Measurements from ENCODE around the gene EDEM1. TPM values are rescaled to one million over a fixed set of nuclear protein-coding genes. Genes with fewer than 3 reads are reported as not detected.

EDEM1 gene
- total and polyA plus RNA-seq, 2 experiments from 2014 or later, result 17.3 to 24.3 TPM

- Histone ChIP-seq H3K4me3 (peak overlapping the region; percentile 93), H3K4me2 (ENCODE audit: unreplicated experiment) (peak overlapping the region; percentile 80), H3K9me2 (ENCODE audit: insufficient read depth) (no peaks in the 10 kb centered on the region), H2AFZ (no peak overlapping the region), H3K36me3 (ENCODE audit: low read depth) (no peaks in the 10 kb centered on the region), H3F3A (ENCODE audit: insufficient read depth) (peaks cover 28% of the 10 kb centered on the region), H3K9me3 (ENCODE audit: low read depth) (no peaks in the 10 kb centered on the region), H3K4me1 (ENCODE audit: insufficient read depth) (peaks cover 31% of the 10 kb centered on the region), H4K20me1 (ENCODE audit: insufficient read depth) (no peaks in the 10 kb centered on the region), H3K27ac (no peak overlapping the region), H3K79me2 (ENCODE audit: insufficient read depth) (peaks cover 70% of the 10 kb centered on the region), H3K9ac (no peak overlapping the region), H3K27me3 (replicated peaks; ENCODE audit: insufficient read depth) (no peaks in the 10 kb centered on the region)
- DNase-seq, result no peak
- in situ Hi-C loops (cut with MboI), result no loop called here
- WGBS, 2 experiments (ENCODE audit: low coverage in 1 of 2, low lambda C conversion rate in 2 of 2, missing lambda C conversion rate in 2 of 2), result 85 to 86% methylated on average over 7 of the region's 7 CpGs
- TF ChIP-seq EZH2 (IDR thresholded peaks at IDR 0.05; ENCODE audit: insufficient read depth, poor library complexity, severe bottlenecking) (no peak), EZH2phosphoT487 (IDR thresholded peaks at IDR 0.05; ENCODE audit: insufficient read depth, low read depth) (no peak)
Observed at GRCh38 chr3:5190147-5190791, 2.8 kb downstream of the EDEM1 start.

- H3K27me3 ChIP-seq (replicated peaks; ENCODE audit: insufficient read depth), result no peaks in the 10 kb centered on the region
- no peaks in the 10 kb centered on the region for H3K36me3 ChIP-seq (ENCODE audit: low read depth)
- H2AFZ ChIP-seq, result no peak overlapping the region
- H3K4me2 ChIP-seq (ENCODE audit: unreplicated experiment), result no peak overlapping the region
- no peaks in the 10 kb centered on the region for H3K9me3 ChIP-seq (ENCODE audit: low read depth)
- H3F3A ChIP-seq (ENCODE audit: insufficient read depth), result peaks cover 30% of the 10 kb centered on the region
- H3K27ac ChIP-seq, result no peak overlapping the region
- in situ Hi-C loops (cut with MboI), result no loop called here
- H3K79me2 ChIP-seq (ENCODE audit: insufficient read depth), result peaks cover 84% of the 10 kb centered on the region
- 87 to 88% methylated on average over 5 of the region's 5 CpGs for WGBS, 2 experiments (ENCODE audit: low coverage in 1 of 2, low lambda C conversion rate in 2 of 2, missing lambda C conversion rate in 2 of 2)
- peak; percentile 16 for DNase-seq
- TF ChIP-seq EZH2phosphoT487 (IDR thresholded peaks at IDR 0.05; ENCODE audit: insufficient read depth, low read depth) (no peak), EZH2 (IDR thresholded peaks at IDR 0.05; ENCODE audit: insufficient read depth, poor library complexity, severe bottlenecking) (no peak)
- H3K4me1 ChIP-seq (ENCODE audit: insufficient read depth), result peaks cover 45% of the 10 kb centered on the region
- no peak overlapping the region for H3K9ac ChIP-seq
- no peak overlapping the region for H3K4me3 ChIP-seq
- no peaks in the 10 kb centered on the region for H4K20me1 ChIP-seq (ENCODE audit: insufficient read depth)
- H3K9me2 ChIP-seq (ENCODE audit: insufficient read depth), result no peaks in the 10 kb centered on the region
Observed at GRCh38 chr3:5191555-5192304, 4.2 kb downstream of the EDEM1 start.

- DNase-seq, result no peak
- TF ChIP-seq EZH2 (IDR thresholded peaks at IDR 0.05; ENCODE audit: insufficient read depth, poor library complexity, severe bottlenecking) (no peak), EZH2phosphoT487 (IDR thresholded peaks at IDR 0.05; ENCODE audit: insufficient read depth, low read depth) (no peak)
- Histone ChIP-seq H2AFZ (no peak overlapping the region), H3K4me3 (no peak overlapping the region), H3F3A (ENCODE audit: insufficient read depth) (peaks cover 41% of the 10 kb centered on the region), H3K9me3 (ENCODE audit: low read depth) (no peaks in the 10 kb centered on the region), H3K9me2 (ENCODE audit: insufficient read depth) (no peaks in the 10 kb centered on the region), H3K4me2 (ENCODE audit: unreplicated experiment) (no peak overlapping the region), H3K9ac (no peak overlapping the region), H3K27ac (no peak overlapping the region), H3K27me3 (replicated peaks; ENCODE audit: insufficient read depth) (no peaks in the 10 kb centered on the region), H3K36me3 (ENCODE audit: low read depth) (no peaks in the 10 kb centered on the region), H4K20me1 (ENCODE audit: insufficient read depth) (no peaks in the 10 kb centered on the region), H3K4me1 (ENCODE audit: insufficient read depth) (peaks cover 56% of the 10 kb centered on the region), H3K79me2 (ENCODE audit: insufficient read depth) (peaks cover 86% of the 10 kb centered on the region)
- in situ Hi-C loops (cut with MboI), result no loop called here
- WGBS, 2 experiments (ENCODE audit: low coverage in 1 of 2, low lambda C conversion rate in 2 of 2, missing lambda C conversion rate in 2 of 2), result 98 to 99% methylated on average over 3 of the region's 3 CpGs
Observed at GRCh38 chr3:5192571-5193365, 5.3 kb downstream of the EDEM1 start.

- peaks cover 86% of the 10 kb centered on the region for H3K79me2 ChIP-seq (ENCODE audit: insufficient read depth)
- H3K9me2 ChIP-seq (ENCODE audit: insufficient read depth), result no peaks in the 10 kb centered on the region
- no peak overlapping the region for H2AFZ ChIP-seq
- H3K9me3 ChIP-seq (ENCODE audit: low read depth), result no peaks in the 10 kb centered on the region
- peak overlapping the region; percentile 58 for H3K4me2 ChIP-seq (ENCODE audit: unreplicated experiment)
- H4K20me1 ChIP-seq (ENCODE audit: insufficient read depth), result no peaks in the 10 kb centered on the region
- no peaks in the 10 kb centered on the region for H3K27me3 ChIP-seq (replicated peaks; ENCODE audit: insufficient read depth)
- 60 to 73% methylated on average over 2 of the region's 2 CpGs for WGBS, 2 experiments (ENCODE audit: low coverage in 1 of 2, low lambda C conversion rate in 2 of 2, missing lambda C conversion rate in 2 of 2)
- peaks cover 55% of the 10 kb centered on the region for H3F3A ChIP-seq (ENCODE audit: insufficient read depth)
- H3K4me3 ChIP-seq, result no peak overlapping the region
- in situ Hi-C loops (cut with MboI), result no loop called here
- DNase-seq, result no peak
- H3K4me1 ChIP-seq (ENCODE audit: insufficient read depth), result peaks cover 66% of the 10 kb centered on the region
- no peaks in the 10 kb centered on the region for H3K36me3 ChIP-seq (ENCODE audit: low read depth)
- peak overlapping the region; percentile 89 for H3K27ac ChIP-seq
- TF ChIP-seq EZH2phosphoT487 (IDR thresholded peaks at IDR 0.05; ENCODE audit: insufficient read depth, low read depth) (no peak), EZH2 (IDR thresholded peaks at IDR 0.05; ENCODE audit: insufficient read depth, poor library complexity, severe bottlenecking) (no peak)
- H3K9ac ChIP-seq, result no peak overlapping the region
Observed at GRCh38 chr3:5194341-5194740, 6.8 kb downstream of the EDEM1 start.
